Transverse colon (tissue), 4 donors: ENCODE results near the gene IP6K3.

ENCODE experiments used
- EP300 ChIP-seq: sonication (generic); formaldehyde crosslinking; IDR thresholded peaks from one replicate; pipeline ENCODE4 v1.6.1; 2017; ENCODE audit warnings: antibody characterized with exemption, low read depth
- POLR2A ChIP-seq: fragments of 450-650 bp; IDR thresholded peaks from one replicate; pipeline ENCODE4 v1.6.1; 2016; ENCODE audit warnings: antibody characterized with exemption, mild to moderate bottlenecking, moderate library complexity
- POLR2AphosphoS5 ChIP-seq, 3 donors: sonication (generic); formaldehyde crosslinking; IDR thresholded peaks; one replicate each; pipeline ENCODE4 v1.6.1; 2016; ENCODE audit warnings: antibody characterized with exemption in 3 of 3
- TF ChIP-seq, protein P1 (sequence below), 5 experiments: fragments of 200-600 bp in 3 of 5; fragments of 450-650 bp in 2 of 5; sonication (generic) in 3 of 5; IDR thresholded peaks; 1 replicate in 2 of 5; 2 replicates in 3 of 5; pipeline ENCODE4 v1.5.1; 2016 to 2017; ENCODE audit warnings: antibody characterized with exemption in 5 of 5, inconsistent platforms in 3 of 5, mild to moderate bottlenecking in 2 of 5, moderate library complexity in 1 of 5

DNA sequence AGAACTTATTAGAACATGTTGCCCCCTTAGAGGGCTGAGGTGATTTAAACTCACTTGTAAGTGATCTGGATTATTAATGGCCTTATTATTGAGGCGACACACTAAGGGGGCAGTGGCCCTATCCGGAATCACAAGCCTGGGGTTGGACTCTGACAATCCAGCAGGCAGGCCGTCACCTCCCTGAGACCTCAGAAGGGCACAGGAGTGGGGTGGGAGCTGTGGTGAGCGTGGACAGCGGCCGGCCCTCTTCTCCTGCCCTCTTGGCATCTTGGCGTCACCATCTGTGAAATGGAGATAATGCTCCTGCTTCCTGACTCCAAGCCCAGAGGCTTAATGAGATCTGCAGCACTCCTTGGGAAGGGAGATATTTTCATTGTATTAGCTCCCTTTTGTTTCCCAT, 19.6 kb downstream of the IP6K3 start:
- TF ChIP-seq, protein P1, sequence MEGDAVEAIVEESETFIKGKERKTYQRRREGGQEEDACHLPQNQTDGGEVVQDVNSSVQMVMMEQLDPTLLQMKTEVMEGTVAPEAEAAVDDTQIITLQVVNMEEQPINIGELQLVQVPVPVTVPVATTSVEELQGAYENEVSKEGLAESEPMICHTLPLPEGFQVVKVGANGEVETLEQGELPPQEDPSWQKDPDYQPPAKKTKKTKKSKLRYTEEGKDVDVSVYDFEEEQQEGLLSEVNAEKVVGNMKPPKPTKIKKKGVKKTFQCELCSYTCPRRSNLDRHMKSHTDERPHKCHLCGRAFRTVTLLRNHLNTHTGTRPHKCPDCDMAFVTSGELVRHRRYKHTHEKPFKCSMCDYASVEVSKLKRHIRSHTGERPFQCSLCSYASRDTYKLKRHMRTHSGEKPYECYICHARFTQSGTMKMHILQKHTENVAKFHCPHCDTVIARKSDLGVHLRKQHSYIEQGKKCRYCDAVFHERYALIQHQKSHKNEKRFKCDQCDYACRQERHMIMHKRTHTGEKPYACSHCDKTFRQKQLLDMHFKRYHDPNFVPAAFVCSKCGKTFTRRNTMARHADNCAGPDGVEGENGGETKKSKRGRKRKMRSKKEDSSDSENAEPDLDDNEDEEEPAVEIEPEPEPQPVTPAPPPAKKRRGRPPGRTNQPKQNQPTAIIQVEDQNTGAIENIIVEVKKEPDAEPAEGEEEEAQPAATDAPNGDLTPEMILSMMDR (IDR thresholded peaks at IDR 0.05): no peak
- TF ChIP-seq EP300 (no peak), POLR2A (no peak), POLR2AphosphoS5 (IDR thresholded peaks at IDR 0.05) (no peak)
